GM23248 (cell line): ENCODE data around the gene ZBTB20.

Experiments used
- EZH2 ChIP-seq: fragments of 200-600 bp; sonication (generic); IDR thresholded peaks from 2 replicates; pipeline ENCODE4 v1.6.1; 2018; ENCODE audit warnings: antibody characterized with exemption, mild to moderate bottlenecking; ENCODE audit not compliant: insufficient read depth, poor library complexity, severe bottlenecking
- EZH2phosphoT487 ChIP-seq: fragments of 200-600 bp; sonication (generic); IDR thresholded peaks from 2 replicates; pipeline ENCODE4 v1.6.1; 2018; ENCODE audit warnings: antibody characterized with exemption, moderate library complexity, mild to moderate bottlenecking, low read depth; ENCODE audit not compliant: insufficient read depth

DNA sequence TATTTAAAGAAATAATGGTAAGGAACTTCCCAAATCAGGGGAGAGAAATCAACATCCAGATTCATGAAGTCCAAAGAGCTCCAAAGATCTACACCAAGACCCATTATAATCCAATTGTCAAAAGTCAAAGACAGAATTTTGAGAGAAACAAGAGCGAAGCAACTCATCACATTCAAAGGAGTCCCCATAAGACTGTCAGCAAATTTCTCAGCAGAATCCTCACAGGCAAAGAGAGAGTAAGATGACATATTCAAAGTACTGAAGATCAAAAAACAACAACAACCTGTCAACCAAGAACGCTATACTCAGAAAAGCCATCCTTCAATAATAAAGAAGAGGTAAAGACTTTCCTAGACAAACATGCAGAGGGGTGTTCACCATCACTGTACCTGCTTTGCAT lies 511.2 kb downstream of the ZBTB20 start:
- TF ChIP-seq EZH2 (no peak), EZH2phosphoT487 (no peak)
